K562 (cell line): ENCODE data around the gene ADAP2. TPM values are rescaled to one million over a fixed set of nuclear protein-coding genes. Genes with fewer than 3 reads are reported as not detected.

Experiments used
- ATAC-seq: fragments of 200-7000 bp; cut with Tn5 transposase; 3 replicates; pipeline ENCODE4 v1.9.1; 2020; ENCODE audit warnings: moderate library complexity
- BruUV-seq: library from RNA; stranded (reverse); fragments of 400-500 nt; replicated peaks from 2 replicates; lab custom pipeline; 2021; lab: Mats Ljungman, UMichigan
- CTCF ChIA-PET: fragments of 300-600 bp; formaldehyde crosslinking; extraction: SDS; loops from one replicate; lab custom pipeline; 2021; ENCODE audit warnings: low intra/inter-chr PET ratio; lab: Yijun Ruan, JAX
- POLR2A ChIA-PET: fragments of 300-600, 350-650 bp; sonication (Branson Sonifier 250); formaldehyde crosslinking; extraction: SDS; loops from one replicate; lab custom pipeline; 2021; ENCODE audit warnings: antibody characterized with exemption, inconsistent platforms; lab: Yijun Ruan, JAX
- DNase-seq, 4 experiments: peaks; one replicate each; pipeline versions ENCODE4 v3.0.0 to v3.0.0-alpha.2; 2011 to 2018; ENCODE audit warnings: low spot score in 3 of 4, mixed read lengths in 3 of 4; ENCODE audit errors: extremely low read depth in 1 of 4
- FAIRE-seq: peaks from 2 replicates; lab custom pipeline; 2011; peaks lifted over from hg19 to GRCh38; lab: Jason Lieb, UNC
- H2AFZ ChIP-seq: 2 replicates; pipeline ENCODE4 v1.6.0; 2011; ENCODE audit warnings: low read depth, low read length, control low read depth, inconsistent platforms
- H3K27ac ChIP-seq: fragments of 200-600 bp; 3 replicates; pipeline ENCODE4 v1.8.0; 2011; ENCODE audit warnings: low read depth, mild to moderate bottlenecking, control low read depth, inconsistent platforms, low read length, moderate library complexity, mixed read lengths; ENCODE audit errors: extremely low read depth
- H3K27me3 ChIP-seq, 2 experiments: fragments of 300-600 bp in 1 of 2; 2 replicates in 1 of 2; 3 replicates in 1 of 2; pipeline versions ENCODE4 v1.6.0 to v1.8.0; 2011; ENCODE audit warnings: inconsistent platforms in 2 of 2, low read length in 2 of 2, mild to moderate bottlenecking in 1 of 2, mixed read lengths in 1 of 2, moderate library complexity in 1 of 2; ENCODE audit not compliant: control insufficient read depth in 2 of 2, insufficient read depth in 2 of 2
- H3K36me3 ChIP-seq: fragments of 300-600 bp; 3 replicates; pipeline ENCODE4 v1.8.0; 2011; ENCODE audit warnings: mild to moderate bottlenecking, low read length, inconsistent platforms; ENCODE audit not compliant: control insufficient read depth, insufficient read depth
- H3K4me1 ChIP-seq, 2 experiments: fragments of 200-600 bp in 1 of 2; replicated peaks in 1 of 2; 2 replicates in 1 of 2; 3 replicates in 1 of 2; pipeline versions ENCODE4 v1.5.1 to v1.8.0; 2011; ENCODE audit warnings: inconsistent platforms in 2 of 2, low read length in 2 of 2, mild to moderate bottlenecking in 1 of 2, mixed read lengths in 1 of 2, moderate library complexity in 1 of 2; ENCODE audit not compliant: control insufficient read depth in 2 of 2, insufficient read depth in 2 of 2
- H3K4me2 ChIP-seq: 2 replicates; pipeline ENCODE4 v1.6.1; 2011; ENCODE audit warnings: low read length, control low read depth, inconsistent platforms, mixed read lengths; ENCODE audit not compliant: insufficient read depth
- H3K4me3 ChIP-seq: fragments of 200-600 bp; sonication (generic), shearing (Covaris generic); 2 replicates; pipeline ENCODE4 v1.5.1; 2016; ENCODE audit warnings: control low read depth, inconsistent platforms
- H3K79me2 ChIP-seq: fragments of 200-600 bp; 3 replicates; pipeline ENCODE4 v1.8.0; 2011; ENCODE audit warnings: low read length, inconsistent platforms; ENCODE audit not compliant: control insufficient read depth, insufficient read depth
- H3K9ac ChIP-seq, 2 experiments: 2 replicates each; pipeline versions ENCODE4 v1.6.0 to v1.6.1; 2011; ENCODE audit warnings: low read depth in 2 of 2, low read length in 2 of 2, control low read depth in 1 of 2, inconsistent platforms in 1 of 2, mild to moderate bottlenecking in 1 of 2, mixed read lengths in 1 of 2; ENCODE audit not compliant: insufficient read depth in 1 of 2
- H3K9me1 ChIP-seq: one replicate; pipeline ENCODE4 v1.6.0; 2011; ENCODE audit warnings: inconsistent platforms, mild to moderate bottlenecking, low read length, moderate library complexity; ENCODE audit not compliant: control insufficient read depth, insufficient read depth
- H3K9me3 ChIP-seq: replicated peaks from 2 replicates; pipeline ENCODE4 v1.5.1; 2011; ENCODE audit warnings: low read depth, low read length, inconsistent platforms; ENCODE audit not compliant: control insufficient read depth, insufficient read depth
- H4K20me1 ChIP-seq: replicated peaks from 2 replicates; pipeline ENCODE4 v1.6.1; 2011; ENCODE audit warnings: low read length, inconsistent platforms, mixed read lengths; ENCODE audit not compliant: control insufficient read depth, insufficient read depth
- EWSR1 ChIP-seq: fragments of 450-650 bp; IDR thresholded peaks from 2 replicates; pipeline ENCODE4 v1.6.1; 2018; ENCODE audit warnings: borderline replicate concordance, mild to moderate bottlenecking, low read depth, moderate library complexity; ENCODE audit not compliant: partially characterized antibody
- FOXJ2 ChIP-seq: fragments of 200-800 bp; sonication (Bioruptor generic); IDR thresholded peaks from 2 replicates; pipeline ENCODE4 v1.6.1; 2016; ENCODE audit warnings: missing genetic modification characterization, missing compliant biosample characterization
- FOXK1 ChIP-seq: sonication (generic); formaldehyde crosslinking; IDR thresholded peaks from 2 replicates; pipeline ENCODE4 v1.8.0; 2022; ENCODE audit warnings: missing genetic modification reagents, mild to moderate bottlenecking, borderline replicate concordance
- HIVEP1 ChIP-seq: fragments of 250-450 bp; sonication (Bioruptor Pico); IDR thresholded peaks from 2 replicates; pipeline ENCODE4 v1.4.0; 2020; ENCODE audit warnings: mild to moderate bottlenecking
- KAT2B ChIP-seq: IDR thresholded peaks from one replicate; pipeline ENCODE4 v1.6.1; 2012; ENCODE audit warnings: low read depth, mild to moderate bottlenecking, control low read depth, inconsistent platforms, low read length, moderate library complexity
- NCOA2 ChIP-seq, 2 experiments: fragments of 450-650 bp; IDR thresholded peaks; 2 replicates each; pipeline ENCODE4 v1.6.1; 2018; ENCODE audit warnings: mild to moderate bottlenecking in 2 of 2, moderate library complexity in 1 of 2; ENCODE audit not compliant: partially characterized antibody in 2 of 2
- NR2C1 ChIP-seq, 2 experiments: fragments of 450-650 bp; IDR thresholded peaks; 2 replicates each; pipeline ENCODE4 v1.6.1; 2017; ENCODE audit warnings: mild to moderate bottlenecking in 2 of 2, antibody characterized with exemption in 1 of 2, inconsistent platforms in 1 of 2, missing compliant biosample characterization in 1 of 2, missing genetic modification characterization in 1 of 2
- RAD51 ChIP-seq: fragments of 450-650 bp; IDR thresholded peaks from 2 replicates; pipeline ENCODE4 v1.7.1; 2016; ENCODE audit warnings: low read depth, mild to moderate bottlenecking, borderline replicate concordance
- SAFB ChIP-seq: fragments of 200-400 bp; formaldehyde crosslinking; IDR thresholded peaks from 2 replicates; pipeline ENCODE4 v1.6.1; 2017; ENCODE audit warnings: low read depth, low read length, borderline replicate concordance
- SAP30 ChIP-seq: fragments of 200-600 bp; sonication (generic); IDR thresholded peaks from 2 replicates; pipeline ENCODE4 v1.6.1; 2012; ENCODE audit warnings: borderline replicate concordance, low read depth, mild to moderate bottlenecking, moderate library complexity, low read length, control low read depth, inconsistent platforms; ENCODE audit not compliant: insufficient read depth, poor library complexity, severe bottlenecking
- ZBTB1 ChIP-seq: sonication (generic); formaldehyde crosslinking; IDR thresholded peaks from 2 replicates; pipeline ENCODE4 v1.8.1; 2023; ENCODE audit warnings: missing genetic modification reagents, low read depth, mild to moderate bottlenecking, borderline replicate concordance
- ZNF696 ChIP-seq: fragments of 250-450 bp; sonication (Bioruptor Pico); conservative IDR thresholded peaks from 2 replicates; pipeline ENCODE4 v1.4.0; 2020; ENCODE audit warnings: mild to moderate bottlenecking, moderate library complexity
- ZNF699 ChIP-seq: fragments of 250-450 bp; sonication (Bioruptor Pico); IDR thresholded peaks from 2 replicates; pipeline ENCODE4 v1.8.0; 2021; ENCODE audit warnings: mild to moderate bottlenecking, moderate library complexity; ENCODE audit not compliant: insufficient replicate concordance
- ZNF830 ChIP-seq: fragments of 250-450 bp; sonication (Bioruptor Pico); IDR thresholded peaks from 2 replicates; pipeline ENCODE4 v1.5.0; 2021; ENCODE audit warnings: mild to moderate bottlenecking
- WGBS: fragments of 100-300 bp; shearing (Covaris generic); methylation state at CpG from one replicate; pipeline ENCODE4 v1.1.6; 2016; ENCODE audit warnings: low coverage, mixed read lengths; ENCODE audit not compliant: insufficient coverage; ENCODE audit errors: missing lambda C conversion rate; 5-methylcytosine and 5-hydroxymethylcytosine counted together
- in situ Hi-C: fragments of 300-500 bp; cut with MboI; formaldehyde crosslinking; loops from 4 replicates; pipeline ENCODE4 v1.15.0; 2018; ENCODE audit warnings: inconsistent platforms, mixed read lengths
- intact Hi-C: fragments of 100-400 bp; cut with micrococcal nuclease; formaldehyde crosslinking; loops from 2 replicates; pipeline ENCODE4 v1.14.2; 2022
- polyA plus RNA-seq, 8 experiments: library from polyadenylated mRNA; depleted of rRNA in 4 of 8; stranded (reverse) in 5 of 8; unstranded in 3 of 8; fragments of >200 nt; fragmentation: Nextera tagmentation in 2 of 8; fragmentation: Illumina TruSeq in 1 of 8; extraction: Ambion mirVana in 2 of 8; extraction: Trizol in 1 of 8; gene quantifications; 2 replicates each; pipeline versions ENCODE4 v1.2.1 to v1.2.3, GENCODE V29; 2011 to 2014; ENCODE audit warnings: inconsistent platforms in 1 of 8, missing spikeins in 1 of 8
- total RNA-seq, 7 experiments: library from RNA; depleted of rRNA in 6 of 7; stranded (reverse); fragments of >200 nt in 6 of 7; fragmentation: Illumina TruSeq in 2 of 7; extraction: Trizol in 2 of 7; gene quantifications; 2 replicates each; pipeline versions ENCODE4 v1.2.1 to v1.2.3, GENCODE V29; 2011 to 2021; ENCODE audit warnings: low replicate concordance in 1 of 7
- TF ChIP-seq, protein P1 (sequence below), 3 experiments: IDR thresholded peaks in 2 of 3; conservative IDR thresholded peaks in 1 of 3; 2 replicates each; pipeline ENCODE4 v1.5.1; 2011 to 2012; ENCODE audit warnings: low read length in 3 of 3, mild to moderate bottlenecking in 3 of 3, control low read depth in 2 of 3, improper control_type of control experiment in 1 of 3, inconsistent platforms in 1 of 3, low read depth in 1 of 3, mixed read lengths in 1 of 3, moderate library complexity in 1 of 3; ENCODE audit not compliant: insufficient read depth in 2 of 3
- TF ChIP-seq, protein P2 (sequence below): fragments of 200-800 bp; sonication (Bioruptor generic); IDR thresholded peaks from 2 replicates; pipeline ENCODE4 v1.6.1; 2016; ENCODE audit warnings: missing genetic modification characterization, missing compliant biosample characterization

ADAP2 gene
- total and polyA plus RNA-seq, 9 of the 15 experiments (the other 6 are each of a cell fraction or from before 2014, with no cell fraction given), result 0.06 to 0.73 (median 0.23) TPM; not detected in 5

DNA sequence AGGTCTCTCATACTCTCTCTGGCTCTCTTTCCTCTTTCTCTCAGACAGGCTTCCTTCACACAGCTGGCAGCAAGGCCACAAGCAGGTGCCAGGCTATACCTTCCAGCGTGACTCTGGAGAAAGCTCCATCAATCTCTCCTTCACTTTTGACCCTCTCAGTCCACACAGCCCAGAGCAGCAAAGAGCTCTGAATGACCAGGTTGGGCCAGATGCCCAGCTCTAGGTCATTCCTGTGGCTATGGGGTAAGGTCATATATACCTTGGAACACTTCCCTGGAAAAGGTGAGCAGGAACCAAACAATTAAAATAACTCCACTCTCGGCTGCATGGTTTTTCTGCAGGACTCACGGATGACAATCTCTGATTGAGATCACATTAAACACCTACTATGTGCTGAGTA, 8.8 kb downstream of the ADAP2 start:
- no TSS peak for BruUV-seq
- Histone ChIP-seq H4K20me1 (no peaks in the 10 kb centered on the region), H3K27me3 (peaks cover 20 to 37% of the 10 kb centered on the region in 2 experiments; a peak in 4 of 5 replicates), H2AFZ (no peak overlapping the region), H3K4me3 (no peak overlapping the region), H3K9me1 (no peaks in the 10 kb centered on the region), H3K27ac (no peak overlapping the region), H3K4me2 (no peak overlapping the region), H3K79me2 (no peaks in the 10 kb centered on the region), H3K9me3 (no peaks in the 10 kb centered on the region), H3K4me1 (no peaks in the 10 kb centered on the region), H3K36me3 (no peaks in the 10 kb centered on the region), H3K9ac (no peak overlapping the region)
- CTCF ChIA-PET, result no interaction called here
- 0% methylated on average over 3 of the region's 3 CpGs for WGBS
- no peak for FAIRE-seq
- intact Hi-C loops (no loop called here), in situ Hi-C loops (no loop called here)
- no peak for ATAC-seq
- POLR2A ChIA-PET, result interaction anchor here (0.8 kb wide), 1 partner anchor 292 kb away, joined by 3 read pairs; no protein-coding TSS in a partner anchor
- TF ChIP-seq, protein P1, sequence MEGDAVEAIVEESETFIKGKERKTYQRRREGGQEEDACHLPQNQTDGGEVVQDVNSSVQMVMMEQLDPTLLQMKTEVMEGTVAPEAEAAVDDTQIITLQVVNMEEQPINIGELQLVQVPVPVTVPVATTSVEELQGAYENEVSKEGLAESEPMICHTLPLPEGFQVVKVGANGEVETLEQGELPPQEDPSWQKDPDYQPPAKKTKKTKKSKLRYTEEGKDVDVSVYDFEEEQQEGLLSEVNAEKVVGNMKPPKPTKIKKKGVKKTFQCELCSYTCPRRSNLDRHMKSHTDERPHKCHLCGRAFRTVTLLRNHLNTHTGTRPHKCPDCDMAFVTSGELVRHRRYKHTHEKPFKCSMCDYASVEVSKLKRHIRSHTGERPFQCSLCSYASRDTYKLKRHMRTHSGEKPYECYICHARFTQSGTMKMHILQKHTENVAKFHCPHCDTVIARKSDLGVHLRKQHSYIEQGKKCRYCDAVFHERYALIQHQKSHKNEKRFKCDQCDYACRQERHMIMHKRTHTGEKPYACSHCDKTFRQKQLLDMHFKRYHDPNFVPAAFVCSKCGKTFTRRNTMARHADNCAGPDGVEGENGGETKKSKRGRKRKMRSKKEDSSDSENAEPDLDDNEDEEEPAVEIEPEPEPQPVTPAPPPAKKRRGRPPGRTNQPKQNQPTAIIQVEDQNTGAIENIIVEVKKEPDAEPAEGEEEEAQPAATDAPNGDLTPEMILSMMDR (IDR thresholded peaks at IDR 0.05 in 2 of 3, conservative IDR thresholded peaks at IDR 0.05 in 1 of 3; ENCODE audit: insufficient read depth in 2 of 3, low read depth in 1 of 3, low read length in 3 of 3), result no peak
- TF ChIP-seq ZNF699 (CRISPR knock-in tag), result no peak
- TF ChIP-seq KAT2B, result no peak
- TF ChIP-seq FOXJ2 (tag), result no peak
- no peak for TF ChIP-seq ZNF696 (CRISPR knock-in tag)
- no peak for TF ChIP-seq NCOA2 (IDR thresholded peaks at IDR 0.05; ENCODE audit: partially characterized antibody in 2 of 2)
- TF ChIP-seq ZBTB1 (CRISPR knock-in tag), result no peak
- TF ChIP-seq EWSR1, result no peak
- no peak for TF ChIP-seq NR2C1 (IDR thresholded peaks at IDR 0.05)
- no peak for TF ChIP-seq NR2C1 (tag; IDR thresholded peaks at IDR 0.05)
- TF ChIP-seq ZNF830 (CRISPR knock-in tag), result no peak
- no peak for TF ChIP-seq HIVEP1 (CRISPR knock-in tag)
- TF ChIP-seq, protein P2, sequence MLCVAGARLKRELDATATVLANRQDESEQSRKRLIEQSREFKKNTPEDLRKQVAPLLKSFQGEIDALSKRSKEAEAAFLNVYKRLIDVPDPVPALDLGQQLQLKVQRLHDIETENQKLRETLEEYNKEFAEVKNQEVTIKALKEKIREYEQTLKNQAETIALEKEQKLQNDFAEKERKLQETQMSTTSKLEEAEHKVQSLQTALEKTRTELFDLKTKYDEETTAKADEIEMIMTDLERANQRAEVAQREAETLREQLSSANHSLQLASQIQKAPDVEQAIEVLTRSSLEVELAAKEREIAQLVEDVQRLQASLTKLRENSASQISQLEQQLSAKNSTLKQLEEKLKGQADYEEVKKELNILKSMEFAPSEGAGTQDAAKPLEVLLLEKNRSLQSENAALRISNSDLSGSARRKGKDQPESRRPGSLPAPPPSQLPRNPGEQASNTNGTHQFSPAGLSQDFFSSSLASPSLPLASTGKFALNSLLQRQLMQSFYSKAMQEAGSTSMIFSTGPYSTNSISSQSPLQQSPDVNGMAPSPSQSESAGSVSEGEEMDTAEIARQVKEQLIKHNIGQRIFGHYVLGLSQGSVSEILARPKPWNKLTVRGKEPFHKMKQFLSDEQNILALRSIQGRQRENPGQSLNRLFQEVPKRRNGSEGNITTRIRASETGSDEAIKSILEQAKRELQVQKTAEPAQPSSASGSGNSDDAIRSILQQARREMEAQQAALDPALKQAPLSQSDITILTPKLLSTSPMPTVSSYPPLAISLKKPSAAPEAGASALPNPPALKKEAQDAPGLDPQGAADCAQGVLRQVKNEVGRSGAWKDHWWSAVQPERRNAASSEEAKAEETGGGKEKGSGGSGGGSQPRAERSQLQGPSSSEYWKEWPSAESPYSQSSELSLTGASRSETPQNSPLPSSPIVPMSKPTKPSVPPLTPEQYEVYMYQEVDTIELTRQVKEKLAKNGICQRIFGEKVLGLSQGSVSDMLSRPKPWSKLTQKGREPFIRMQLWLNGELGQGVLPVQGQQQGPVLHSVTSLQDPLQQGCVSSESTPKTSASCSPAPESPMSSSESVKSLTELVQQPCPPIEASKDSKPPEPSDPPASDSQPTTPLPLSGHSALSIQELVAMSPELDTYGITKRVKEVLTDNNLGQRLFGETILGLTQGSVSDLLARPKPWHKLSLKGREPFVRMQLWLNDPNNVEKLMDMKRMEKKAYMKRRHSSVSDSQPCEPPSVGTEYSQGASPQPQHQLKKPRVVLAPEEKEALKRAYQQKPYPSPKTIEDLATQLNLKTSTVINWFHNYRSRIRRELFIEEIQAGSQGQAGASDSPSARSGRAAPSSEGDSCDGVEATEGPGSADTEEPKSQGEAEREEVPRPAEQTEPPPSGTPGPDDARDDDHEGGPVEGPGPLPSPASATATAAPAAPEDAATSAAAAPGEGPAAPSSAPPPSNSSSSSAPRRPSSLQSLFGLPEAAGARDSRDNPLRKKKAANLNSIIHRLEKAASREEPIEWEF (CRISPR knock-in tag), result no peak
- no peak for TF ChIP-seq RAD51
- TF ChIP-seq FOXK1, result no peak
- TF ChIP-seq SAP30, result no peak
- TF ChIP-seq SAFB, result no peak
- no peak for DNase-seq
